Measurements from ENCODE around the gene CSF1R.

CSF1R gene

DNA sequence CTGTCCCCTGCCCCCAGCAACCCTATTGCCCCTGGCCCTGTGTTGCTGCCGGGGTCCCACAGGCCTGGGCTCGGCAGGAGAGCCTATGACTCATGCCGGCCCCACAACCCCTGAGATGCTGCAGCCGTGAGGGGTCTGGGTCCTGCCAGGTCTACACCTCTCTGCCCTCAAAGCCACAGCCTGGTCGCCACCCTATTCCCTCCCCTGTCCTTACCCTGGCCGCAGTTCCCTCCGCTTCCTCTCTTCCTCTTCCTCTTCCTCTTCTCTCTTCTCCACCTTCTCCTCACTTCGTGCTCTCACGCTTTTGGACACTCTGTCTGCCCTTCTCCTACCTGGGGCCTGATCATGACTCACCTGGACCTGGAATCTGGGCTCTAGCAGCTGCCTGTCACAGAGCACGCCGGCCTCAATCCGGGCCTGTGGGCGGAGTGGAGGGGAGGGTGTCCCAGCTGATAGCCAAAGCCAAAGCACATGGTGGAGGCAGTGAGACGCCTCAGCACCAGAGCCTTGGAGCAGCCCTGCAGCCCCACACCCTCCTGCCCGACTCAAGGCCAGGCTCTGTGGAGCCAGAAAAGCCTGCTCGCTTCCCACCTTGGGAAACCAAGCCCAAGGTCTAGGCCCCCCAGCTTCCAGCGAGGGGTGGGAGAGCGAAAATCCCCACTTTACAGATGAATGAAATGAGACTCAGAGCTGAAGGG lies 26.8 kb upstream of the CSF1R start:
- H4K20me1 ChIP-seq (ENCODE audit: insufficient read depth, low read length), result no peaks in the 10 kb centered on the region
- no peak overlapping the region for H3K4me2 ChIP-seq (ENCODE audit: low read length)
- TF ChIP-seq EZH2phosphoT487 (IDR thresholded peaks at IDR 0.05; ENCODE audit: low read depth) (no peak), CTCF (IDR thresholded peaks at IDR 0.05; ENCODE audit: low read depth, low read length) (no peak)
- no peak overlapping the region for H3K4me3 ChIP-seq (ENCODE audit: low read length)
- H3K79me2 ChIP-seq (ENCODE audit: low read length), result no peaks in the 10 kb centered on the region
- no peak overlapping the region for H2AFZ ChIP-seq (ENCODE audit: low read depth, low read length)
- H3K27me3 ChIP-seq (ENCODE audit: low read depth, low read length), result peaks cover 6% of the 10 kb centered on the region; the same call in 1 of the 2 replicates
- H3K9ac ChIP-seq (ENCODE audit: low read length), result no peak overlapping the region
- H3K4me1 ChIP-seq (ENCODE audit: low read length), result no peaks in the 10 kb centered on the region
- no peak overlapping the region for H3K27ac ChIP-seq (ENCODE audit: low read length)
- no peaks in the 10 kb centered on the region for H3K36me3 ChIP-seq (replicated peaks; ENCODE audit: low read depth, low read length)
- H3K9me3 ChIP-seq (ENCODE audit: insufficient read depth, low read length), result no peaks in the 10 kb centered on the region

GRCh38 chr5:150112201-150113046 lies 26.1 kb upstream of the CSF1R start:
- Histone ChIP-seq H3K4me3 (ENCODE audit: low read length) (no peak overlapping the region), H3K27me3 (ENCODE audit: low read depth, low read length) (peaks cover 6% of the 10 kb centered on the region; the same call in 1 of the 2 replicates), H3K4me1 (ENCODE audit: low read length) (no peaks in the 10 kb centered on the region), H3K9ac (ENCODE audit: low read length) (no peak overlapping the region), H3K27ac (ENCODE audit: low read length) (no peak overlapping the region), H3K9me3 (ENCODE audit: insufficient read depth, low read length) (no peaks in the 10 kb centered on the region), H3K36me3 (replicated peaks; ENCODE audit: low read depth, low read length) (no peaks in the 10 kb centered on the region), H2AFZ (ENCODE audit: low read depth, low read length) (no peak overlapping the region), H3K79me2 (ENCODE audit: low read length) (no peaks in the 10 kb centered on the region), H3K4me2 (ENCODE audit: low read length) (no peak overlapping the region), H4K20me1 (ENCODE audit: insufficient read depth, low read length) (no peaks in the 10 kb centered on the region)
- TF ChIP-seq EZH2phosphoT487 (IDR thresholded peaks at IDR 0.05; ENCODE audit: low read depth) (no peak), CTCF (IDR thresholded peaks at IDR 0.05; ENCODE audit: low read depth, low read length) (no peak)

- H3K36me3 ChIP-seq (replicated peaks; ENCODE audit: low read depth, low read length), result no peaks in the 10 kb centered on the region
Measured at GRCh38 chr5:150111122-150111521, 24.8 kb upstream of the CSF1R start.

More at GRCh38 chr5:150111122-150111521, 24.8 kb upstream of the CSF1R start:
- Histone ChIP-seq H3K4me1 (ENCODE audit: low read length) (no peaks in the 10 kb centered on the region), H3K4me3 (ENCODE audit: low read length) (no peak overlapping the region), H3K79me2 (ENCODE audit: low read length) (no peaks in the 10 kb centered on the region), H3K27me3 (ENCODE audit: low read depth, low read length) (peaks cover 6% of the 10 kb centered on the region; the same call in 1 of the 2 replicates), H4K20me1 (ENCODE audit: insufficient read depth, low read length) (no peaks in the 10 kb centered on the region), H2AFZ (ENCODE audit: low read depth, low read length) (no peak overlapping the region), H3K27ac (ENCODE audit: low read length) (no peak overlapping the region), H3K9ac (ENCODE audit: low read length) (no peak overlapping the region), H3K9me3 (ENCODE audit: insufficient read depth, low read length) (no peaks in the 10 kb centered on the region), H3K4me2 (ENCODE audit: low read length) (no peak overlapping the region)
- TF ChIP-seq CTCF (IDR thresholded peaks at IDR 0.05; ENCODE audit: low read depth, low read length), result no peak
- no peak for TF ChIP-seq EZH2phosphoT487 (IDR thresholded peaks at IDR 0.05; ENCODE audit: low read depth)
